ENCODE results near the gene NF1.

NF1 gene

GRCh38 chr17:31418773-31419350 is 324.1 kb downstream of the NF1 start:
- no peak for DNase-seq (ENCODE audit: low read depth in 4 of 4, low spot score in 1 of 4)

GRCh38 chr17:31422443-31422842 is 327.7 kb downstream of the NF1 start:
- no peak for DNase-seq (ENCODE audit: low read depth in 4 of 4, low spot score in 1 of 4)

- DNase-seq (ENCODE audit: low read depth in 4 of 4, low spot score in 1 of 4) = no peak
Measured at GRCh38 chr17:31424944-31425281, 330.1 kb downstream of the NF1 start.

GRCh38 chr17:31425282-31426040 is 330.7 kb downstream of the NF1 start:
- DNase-seq (ENCODE audit: low read depth in 4 of 4, low spot score in 1 of 4) = no peak
